Chondrocyte (in vitro differentiated cells): ENCODE results near the gene HCRT. TPM values are rescaled to one million over a fixed set of nuclear protein-coding genes. Genes with fewer than 3 reads are reported as not detected.

Experiments used
- DNase-seq: peaks from one replicate; pipeline ENCODE4 v3.0.0; 2021; ENCODE audit warnings: mixed read lengths, low spot score
- H3K27ac Mint-ChIP-seq: one replicate; pipeline ENCODE4 v1.8.0; 2021; ENCODE audit warnings: mild to moderate bottlenecking, moderate library complexity, mixed read lengths; ENCODE audit not compliant: unreplicated experiment
- H3K27me3 Mint-ChIP-seq: 2 replicates; pipeline ENCODE4 v1.8.0; 2021; ENCODE audit warnings: low read depth, mixed read lengths
- H3K36me3 Mint-ChIP-seq: 2 replicates; pipeline ENCODE4 v1.8.0; 2021; ENCODE audit warnings: low read depth, mixed read lengths
- H3K4me1 Mint-ChIP-seq: 2 replicates; pipeline ENCODE4 v1.8.0; 2021; ENCODE audit warnings: low read depth, mild to moderate bottlenecking, mixed read lengths
- H3K4me3 Mint-ChIP-seq: one replicate; pipeline ENCODE4 v1.8.0; 2021; ENCODE audit warnings: mild to moderate bottlenecking, moderate library complexity, mixed read lengths; ENCODE audit not compliant: unreplicated experiment
- H3K9me3 Mint-ChIP-seq: 2 replicates; pipeline ENCODE4 v1.8.0; 2021; ENCODE audit warnings: low read depth, mixed read lengths
- total RNA-seq: library from RNA; stranded (reverse); gene quantifications from 3 replicates; pipeline ENCODE4 v1.2.1, GENCODE V29; 2021
- TF ChIP-seq, protein P1 (sequence below): fragments of 200-600 bp; sonication (generic); IDR thresholded peaks from 2 replicates; pipeline ENCODE4 v1.5.0; 2021; ENCODE audit warnings: antibody characterized with exemption, mild to moderate bottlenecking, moderate library complexity

HCRT gene
- total RNA-seq, 1 donor from 2014 or later = not detected

- H3K4me3 Mint-ChIP-seq = no peak overlapping the region
- peaks cover 14% of the 10 kb centered on the region for H3K4me1 Mint-ChIP-seq
- peaks cover 31% of the 10 kb centered on the region for H3K27me3 Mint-ChIP-seq
- H3K27ac Mint-ChIP-seq = no peak overlapping the region
- TF ChIP-seq, protein P1, sequence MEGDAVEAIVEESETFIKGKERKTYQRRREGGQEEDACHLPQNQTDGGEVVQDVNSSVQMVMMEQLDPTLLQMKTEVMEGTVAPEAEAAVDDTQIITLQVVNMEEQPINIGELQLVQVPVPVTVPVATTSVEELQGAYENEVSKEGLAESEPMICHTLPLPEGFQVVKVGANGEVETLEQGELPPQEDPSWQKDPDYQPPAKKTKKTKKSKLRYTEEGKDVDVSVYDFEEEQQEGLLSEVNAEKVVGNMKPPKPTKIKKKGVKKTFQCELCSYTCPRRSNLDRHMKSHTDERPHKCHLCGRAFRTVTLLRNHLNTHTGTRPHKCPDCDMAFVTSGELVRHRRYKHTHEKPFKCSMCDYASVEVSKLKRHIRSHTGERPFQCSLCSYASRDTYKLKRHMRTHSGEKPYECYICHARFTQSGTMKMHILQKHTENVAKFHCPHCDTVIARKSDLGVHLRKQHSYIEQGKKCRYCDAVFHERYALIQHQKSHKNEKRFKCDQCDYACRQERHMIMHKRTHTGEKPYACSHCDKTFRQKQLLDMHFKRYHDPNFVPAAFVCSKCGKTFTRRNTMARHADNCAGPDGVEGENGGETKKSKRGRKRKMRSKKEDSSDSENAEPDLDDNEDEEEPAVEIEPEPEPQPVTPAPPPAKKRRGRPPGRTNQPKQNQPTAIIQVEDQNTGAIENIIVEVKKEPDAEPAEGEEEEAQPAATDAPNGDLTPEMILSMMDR = no peak
- H3K36me3 Mint-ChIP-seq = no peaks in the 10 kb centered on the region
- no peak for DNase-seq
- H3K9me3 Mint-ChIP-seq = no peaks in the 10 kb centered on the region
Observed at GRCh38 chr17:42178817-42179216, 6.4 kb downstream of the HCRT start.

- no peak overlapping the region for H3K27ac Mint-ChIP-seq
- H3K36me3 Mint-ChIP-seq = no peaks in the 10 kb centered on the region
- H3K9me3 Mint-ChIP-seq = no peaks in the 10 kb centered on the region
- no peak overlapping the region for H3K4me3 Mint-ChIP-seq
- TF ChIP-seq, protein P1 = no peak
- H3K4me1 Mint-ChIP-seq = peaks cover 4% of the 10 kb centered on the region
- no peak for DNase-seq
- peaks cover 33% of the 10 kb centered on the region for H3K27me3 Mint-ChIP-seq
Observed at GRCh38 chr17:42177684-42178083, 7.6 kb downstream of the HCRT start.

DNA sequence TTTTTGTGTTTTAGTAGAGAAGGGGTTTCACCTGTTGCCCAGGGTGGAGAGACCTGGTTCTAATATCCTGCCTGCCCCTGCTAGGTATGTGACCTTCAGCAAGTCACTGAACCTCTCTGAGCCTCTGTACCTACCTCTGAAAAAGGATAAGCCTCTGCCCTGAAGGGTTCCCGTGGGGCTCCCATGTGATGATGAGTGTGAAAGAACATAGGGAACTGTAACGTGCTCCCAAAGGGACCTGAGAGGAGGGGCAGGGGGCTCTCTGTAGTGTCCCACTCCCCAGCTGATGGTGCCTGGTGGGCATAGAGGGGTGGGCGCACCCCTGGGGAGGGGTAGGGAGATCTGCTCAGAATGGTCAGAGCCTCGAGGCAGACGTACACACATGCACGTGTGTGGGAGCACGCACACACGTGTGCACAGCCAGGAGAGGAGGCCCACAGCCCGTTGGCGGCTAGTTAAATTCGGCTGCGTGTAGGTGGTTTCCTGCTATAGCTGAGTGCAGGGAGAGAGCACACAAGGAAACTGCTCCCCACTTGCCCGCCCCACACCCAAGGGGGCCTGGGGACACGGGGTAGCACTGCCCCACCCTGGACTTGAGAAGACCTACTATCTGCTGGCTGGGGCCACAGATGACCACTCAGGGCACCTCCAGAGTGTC is 11.0 kb downstream of the HCRT start:
- peaks cover 34% of the 10 kb centered on the region for H3K27me3 Mint-ChIP-seq
- no peak for DNase-seq
- TF ChIP-seq, protein P1 = no peak
- no peak overlapping the region for H3K27ac Mint-ChIP-seq
- no peaks in the 10 kb centered on the region for H3K9me3 Mint-ChIP-seq
- H3K4me3 Mint-ChIP-seq = no peak overlapping the region
- H3K36me3 Mint-ChIP-seq = no peaks in the 10 kb centered on the region
- no peaks in the 10 kb centered on the region for H3K4me1 Mint-ChIP-seq

DNA sequence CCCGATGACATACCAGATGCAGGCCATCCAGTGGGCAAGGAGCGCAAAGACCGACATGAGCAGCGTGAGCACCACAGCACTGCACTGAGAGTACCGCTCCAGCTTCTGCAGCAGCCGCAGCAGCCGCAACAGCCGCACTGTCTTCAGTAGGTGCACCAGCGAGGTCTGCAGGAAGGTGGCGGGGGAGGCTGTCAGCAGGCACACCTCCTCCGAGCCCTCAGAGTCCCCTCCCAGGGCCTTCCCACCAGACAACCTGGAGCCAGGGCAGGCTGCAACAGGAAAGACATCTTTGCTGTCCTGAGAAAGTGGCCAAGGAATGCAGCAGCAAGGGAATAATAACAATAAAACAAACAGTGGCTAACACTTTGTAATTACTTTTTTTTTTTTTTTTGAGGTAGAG is 13.4 kb downstream of the HCRT start:
- Mint-ChIP-seq H3K27me3 (peaks cover 30% of the 10 kb centered on the region), H3K4me3 (no peak overlapping the region), H3K4me1 (no peaks in the 10 kb centered on the region), H3K9me3 (no peaks in the 10 kb centered on the region), H3K36me3 (no peaks in the 10 kb centered on the region), H3K27ac (no peak overlapping the region)
- TF ChIP-seq, protein P1 = no peak
- no peak for DNase-seq

- TF ChIP-seq, protein P1 = no peak
- Mint-ChIP-seq H3K27ac (no peak overlapping the region), H3K9me3 (no peaks in the 10 kb centered on the region), H3K4me3 (no peak overlapping the region), H3K36me3 (no peaks in the 10 kb centered on the region), H3K4me1 (no peaks in the 10 kb centered on the region), H3K27me3 (peaks cover 21% of the 10 kb centered on the region)
- DNase-seq = no peak
Observed at GRCh38 chr17:42169351-42169750, 15.9 kb downstream of the HCRT start.
